Ovary (tissue), 3 donors: ENCODE data around the gene CLDN22.

ENCODE experiments used
- CTCF ChIP-seq, 3 donors: fragments of 450-650 bp in 2 of 3; fragments of 200-600 bp in 1 of 3; IDR thresholded peaks; one replicate each; pipeline versions ENCODE4 v1.5.1 to v1.8.0; 2016 to 2022; ENCODE audit warnings: antibody characterized with exemption in 3 of 3, mild to moderate bottlenecking in 1 of 3
- POLR2A ChIP-seq: fragments of 450-650 bp; IDR thresholded peaks from one replicate; pipeline ENCODE4 v1.6.1; 2017; ENCODE audit warnings: antibody characterized with exemption, mild to moderate bottlenecking, moderate library complexity
- donor health status: DM: no; HTN: no; CAD: no.

GRCh38 chr4:183355405-183355804 is 35.3 kb upstream of the CLDN22 start:
- no peak for TF ChIP-seq CTCF (IDR thresholded peaks at IDR 0.05)
- TF ChIP-seq POLR2A = no peak
